ENCODE measurements around the gene DDIT4L. TPM values are rescaled to one million over a fixed set of nuclear protein-coding genes. Genes with fewer than 3 reads are reported as not detected.

Gene DDIT4L
- total and polyA plus RNA-seq, 2 of the 13 experiments (the other 11 are each of a cell fraction or from before 2014, with no cell fraction given), result not detected

- CTCF ChIA-PET (ENCODE audit: low intra/inter-chr PET ratio, low total read pairs), result no interaction called here
- 3% methylated on average over 4 of the region's 4 CpGs for whole genome bisulfite sequencing (ENCODE audit: low lambda C conversion rate)
- no TSS peak for BruUV-seq (replicated peaks)
- Histone ChIP-seq H3K4me2 (ENCODE audit: low read depth, low read length) (no peak overlapping the region), H3K9ac (ENCODE audit: insufficient read depth, low read depth, low read length) (no peak overlapping the region), H2AFZ (ENCODE audit: low read length) (no peak overlapping the region), H3K36me3 (replicated peaks in 1 of 2; ENCODE audit: control insufficient read depth in 1 of 2, insufficient read depth in 2 of 2, low read length in 2 of 2) (no peaks in the 10 kb centered on the region), H4K20me1 (ENCODE audit: insufficient read depth, low read length) (no peaks in the 10 kb centered on the region), H3K79me2 (ENCODE audit: insufficient read depth, low read length) (no peaks in the 10 kb centered on the region), H3K27me3 (ENCODE audit: control insufficient read depth in 1 of 2, insufficient read depth in 2 of 2, low read length in 2 of 2) (peaks cover 0 to 25% of the 10 kb centered on the region in 2 experiments), H3K4me3 (replicated peaks in 1 of 3; ENCODE audit: insufficient read depth in 1 of 3, low read depth in 2 of 3, low read length in 3 of 3) (no peak overlapping the region), H3K27ac (ENCODE audit: extremely low read length, insufficient read depth, low read length) (no peak overlapping the region), H3K9me3 (ENCODE audit: low read length) (no peaks in the 10 kb centered on the region), H3K4me1 (ENCODE audit: insufficient read depth, low read length) (no peaks in the 10 kb centered on the region)
- in situ Hi-C loops (cut with HindIII; ENCODE audit: extremely low pct_ligation_motif_present, low pct_unique_long_range_greater_than_20kb), result no loop called here
- POLR2A ChIA-PET, result no interaction called here
- no peak for DNase-seq (ENCODE audit: low spot score)
- no peak for FAIRE-seq
- intact Hi-C loops (cut with micrococcal nuclease; ENCODE audit: unreplicated experiment), result no loop called here
- ATAC-seq, result no peak
- TF ChIP-seq JUND (CRISPR knock-in tag; IDR thresholded peaks at IDR 0.05) (no peak), ZBTB34 (CRISPR knock-in tag; IDR thresholded peaks at IDR 0.05) (no peak), SALL1 (CRISPR knock-in tag; IDR thresholded peaks at IDR 0.05) (no peak), STAG1 (CRISPR knock-in tag; IDR thresholded peaks at IDR 0.05) (no peak), ZSCAN31 (CRISPR knock-in tag; IDR thresholded peaks at IDR 0.05; ENCODE audit: low read depth) (no peak), RNF219 (CRISPR knock-in tag; IDR thresholded peaks at IDR 0.05) (no peak), HNF4A (CRISPR knock-in tag; IDR thresholded peaks at IDR 0.05) (no peak), ZNF570 (CRISPR knock-in tag; IDR thresholded peaks at IDR 0.05; ENCODE audit: borderline replicate concordance) (no peak), ATM (IDR thresholded peaks at IDR 0.05; ENCODE audit: borderline replicate concordance) (no peak), ZNF331 (CRISPR knock-in tag; IDR thresholded peaks at IDR 0.05) (no peak), RBAK (CRISPR knock-in tag; IDR thresholded peaks at IDR 0.05) (no peak), PAWR (CRISPR knock-in tag; IDR thresholded peaks at IDR 0.05; ENCODE audit: borderline replicate concordance) (no peak), U2AF1 (optimal IDR thresholded peaks at IDR 0.05; ENCODE audit: low read depth, low read length) (no peak)
- TF ChIP-seq, protein P1, sequence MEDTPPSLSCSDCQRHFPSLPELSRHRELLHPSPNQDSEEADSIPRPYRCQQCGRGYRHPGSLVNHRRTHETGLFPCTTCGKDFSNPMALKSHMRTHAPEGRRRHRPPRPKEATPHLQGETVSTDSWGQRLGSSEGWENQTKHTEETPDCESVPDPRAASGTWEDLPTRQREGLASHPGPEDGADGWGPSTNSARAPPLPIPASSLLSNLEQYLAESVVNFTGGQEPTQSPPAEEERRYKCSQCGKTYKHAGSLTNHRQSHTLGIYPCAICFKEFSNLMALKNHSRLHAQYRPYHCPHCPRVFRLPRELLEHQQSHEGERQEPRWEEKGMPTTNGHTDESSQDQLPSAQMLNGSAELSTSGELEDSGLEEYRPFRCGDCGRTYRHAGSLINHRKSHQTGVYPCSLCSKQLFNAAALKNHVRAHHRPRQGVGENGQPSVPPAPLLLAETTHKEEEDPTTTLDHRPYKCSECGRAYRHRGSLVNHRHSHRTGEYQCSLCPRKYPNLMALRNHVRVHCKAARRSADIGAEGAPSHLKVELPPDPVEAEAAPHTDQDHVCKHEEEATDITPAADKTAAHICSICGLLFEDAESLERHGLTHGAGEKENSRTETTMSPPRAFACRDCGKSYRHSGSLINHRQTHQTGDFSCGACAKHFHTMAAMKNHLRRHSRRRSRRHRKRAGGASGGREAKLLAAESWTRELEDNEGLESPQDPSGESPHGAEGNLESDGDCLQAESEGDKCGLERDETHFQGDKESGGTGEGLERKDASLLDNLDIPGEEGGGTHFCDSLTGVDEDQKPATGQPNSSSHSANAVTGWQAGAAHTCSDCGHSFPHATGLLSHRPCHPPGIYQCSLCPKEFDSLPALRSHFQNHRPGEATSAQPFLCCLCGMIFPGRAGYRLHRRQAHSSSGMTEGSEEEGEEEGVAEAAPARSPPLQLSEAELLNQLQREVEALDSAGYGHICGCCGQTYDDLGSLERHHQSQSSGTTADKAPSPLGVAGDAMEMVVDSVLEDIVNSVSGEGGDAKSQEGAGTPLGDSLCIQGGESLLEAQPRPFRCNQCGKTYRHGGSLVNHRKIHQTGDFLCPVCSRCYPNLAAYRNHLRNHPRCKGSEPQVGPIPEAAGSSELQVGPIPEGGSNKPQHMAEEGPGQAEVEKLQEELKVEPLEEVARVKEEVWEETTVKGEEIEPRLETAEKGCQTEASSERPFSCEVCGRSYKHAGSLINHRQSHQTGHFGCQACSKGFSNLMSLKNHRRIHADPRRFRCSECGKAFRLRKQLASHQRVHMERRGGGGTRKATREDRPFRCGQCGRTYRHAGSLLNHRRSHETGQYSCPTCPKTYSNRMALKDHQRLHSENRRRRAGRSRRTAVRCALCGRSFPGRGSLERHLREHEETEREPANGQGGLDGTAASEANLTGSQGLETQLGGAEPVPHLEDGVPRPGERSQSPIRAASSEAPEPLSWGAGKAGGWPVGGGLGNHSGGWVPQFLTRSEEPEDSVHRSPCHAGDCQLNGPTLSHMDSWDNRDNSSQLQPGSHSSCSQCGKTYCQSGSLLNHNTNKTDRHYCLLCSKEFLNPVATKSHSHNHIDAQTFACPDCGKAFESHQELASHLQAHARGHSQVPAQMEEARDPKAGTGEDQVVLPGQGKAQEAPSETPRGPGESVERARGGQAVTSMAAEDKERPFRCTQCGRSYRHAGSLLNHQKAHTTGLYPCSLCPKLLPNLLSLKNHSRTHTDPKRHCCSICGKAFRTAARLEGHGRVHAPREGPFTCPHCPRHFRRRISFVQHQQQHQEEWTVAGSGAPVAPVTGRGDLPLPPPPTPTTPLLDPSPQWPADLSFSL (CRISPR knock-in tag; IDR thresholded peaks at IDR 0.05), result no peak
- TF ChIP-seq, protein P2, sequence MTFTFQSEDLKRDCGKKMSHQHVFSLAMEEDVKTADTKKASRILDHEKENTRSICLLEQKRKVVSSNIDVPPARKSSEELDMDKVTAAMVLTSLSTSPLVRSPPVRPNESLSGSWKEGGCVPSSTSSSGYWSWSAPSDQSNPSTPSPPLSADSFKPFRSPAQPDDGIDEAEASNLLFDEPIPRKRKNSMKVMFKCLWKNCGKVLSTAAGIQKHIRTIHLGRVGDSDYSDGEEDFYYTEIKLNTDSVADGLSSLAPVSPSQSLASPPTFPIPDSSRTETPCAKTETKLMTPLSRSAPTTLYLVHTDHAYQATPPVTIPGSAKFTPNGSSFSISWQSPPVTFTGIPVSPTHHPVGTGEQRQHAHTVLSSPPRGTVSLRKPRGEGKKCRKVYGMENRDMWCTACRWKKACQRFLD (CRISPR knock-in tag; IDR thresholded peaks at IDR 0.05; ENCODE audit: borderline replicate concordance), result no peak
Measured at GRCh38 chr4:100188829-100189228, 1.4 kb downstream of the DDIT4L start.
